K562 (cell line): Measurements from ENCODE around the gene RNASEH1. TPM values are rescaled to one million over a fixed set of nuclear protein-coding genes. Genes with fewer than 3 reads are reported as not detected.

ENCODE experiments used
- CCNT2 ChIP-seq: IDR thresholded peaks from 2 replicates; pipeline ENCODE4 v1.6.1; 2011; ENCODE audit warnings: borderline replicate concordance, low read depth, mild to moderate bottlenecking, moderate library complexity, mixed read lengths, low read length; ENCODE audit not compliant: insufficient read length; ENCODE audit errors: extremely low read depth
- EP300 ChIP-seq: IDR thresholded peaks from 2 replicates; pipeline ENCODE4 v1.6.1; 2012; ENCODE audit warnings: low read length, improper control_type of control experiment
- HIVEP1 ChIP-seq: fragments of 250-450 bp; sonication (Bioruptor Pico); IDR thresholded peaks from 2 replicates; pipeline ENCODE4 v1.4.0; 2020; ENCODE audit warnings: mild to moderate bottlenecking
- HNRNPL ChIP-seq: fragments of 200-400 bp; formaldehyde crosslinking; IDR thresholded peaks from 2 replicates; pipeline ENCODE4 v1.6.1; 2017; ENCODE audit warnings: low read depth, mild to moderate bottlenecking, low read length
- RBM14 ChIP-seq: fragments of 200-400 bp; formaldehyde crosslinking; IDR thresholded peaks from 2 replicates; pipeline ENCODE4 v1.6.1; 2018; ENCODE audit warnings: low read depth, mild to moderate bottlenecking, low read length, moderate library complexity, borderline replicate concordance; ENCODE audit not compliant: insufficient read depth
- SETDB1 ChIP-seq: IDR thresholded peaks from one replicate; pipeline ENCODE4 v1.6.1; 2012; ENCODE audit warnings: low read length, control low read depth, inconsistent platforms
- SIRT6 ChIP-seq: IDR thresholded peaks from one replicate; pipeline ENCODE4 v1.6.1; 2012; ENCODE audit warnings: low read depth, mild to moderate bottlenecking, control low read depth, inconsistent platforms, low read length, moderate library complexity
- ZBTB7A ChIP-seq: IDR thresholded peaks from 2 replicates; pipeline ENCODE4 v1.6.1; 2011; ENCODE audit warnings: low read depth, mild to moderate bottlenecking, low read length, moderate library complexity, borderline replicate concordance; ENCODE audit not compliant: control insufficient read depth
- ZNF75A ChIP-seq: fragments of 450-650 bp; formaldehyde crosslinking; IDR thresholded peaks from 2 replicates; pipeline ENCODE4 v1.4.0; 2020; ENCODE audit warnings: mild to moderate bottlenecking
- polyA plus RNA-seq, 8 experiments: library from polyadenylated mRNA; depleted of rRNA in 4 of 8; stranded (reverse) in 5 of 8; unstranded in 3 of 8; fragments of >200 nt; fragmentation: Nextera tagmentation in 2 of 8; fragmentation: Illumina TruSeq in 1 of 8; extraction: Ambion mirVana in 2 of 8; extraction: Trizol in 1 of 8; gene quantifications; 2 replicates each; pipeline versions ENCODE4 v1.2.1 to v1.2.3, GENCODE V29; 2011 to 2014; ENCODE audit warnings: inconsistent platforms in 1 of 8, missing spikeins in 1 of 8
- total RNA-seq, 7 experiments: library from RNA; depleted of rRNA in 6 of 7; stranded (reverse); fragments of >200 nt in 6 of 7; fragmentation: Illumina TruSeq in 2 of 7; extraction: Trizol in 2 of 7; gene quantifications; 2 replicates each; pipeline versions ENCODE4 v1.2.1 to v1.2.3, GENCODE V29; 2011 to 2021; ENCODE audit warnings: low replicate concordance in 1 of 7
- TF ChIP-seq, protein P1 (sequence below): sonication (generic); formaldehyde crosslinking; IDR thresholded peaks from 2 replicates; pipeline ENCODE4 v1.8.0; 2022; ENCODE audit warnings: mild to moderate bottlenecking, missing genetic modification reagents, borderline replicate concordance
- TF ChIP-seq, protein P2 (sequence below): fragments of 450-650 bp; IDR thresholded peaks from 2 replicates; pipeline ENCODE4 v1.6.1; 2014; ENCODE audit warnings: low read depth, mild to moderate bottlenecking, moderate library complexity, borderline replicate concordance
- TF ChIP-seq, protein P3 (sequence below): sonication (generic); formaldehyde crosslinking; IDR thresholded peaks from 2 replicates; pipeline ENCODE4 v1.8.0; 2023; ENCODE audit warnings: mild to moderate bottlenecking, missing genetic modification reagents
- TF ChIP-seq, protein P4 (sequence below), 2 experiments: IDR thresholded peaks; 2 replicates each; pipeline ENCODE4 v1.6.1; 2012; ENCODE audit warnings: improper control_type of control experiment in 2 of 2, low read depth in 2 of 2, low read length in 2 of 2, borderline replicate concordance in 1 of 2

Gene RNASEH1
- total and polyA plus RNA-seq, 9 of the 15 experiments (the other 6 are each of a cell fraction or from before 2014, with no cell fraction given) = 25.7 to 47.5 (median 42.8) TPM

DNA sequence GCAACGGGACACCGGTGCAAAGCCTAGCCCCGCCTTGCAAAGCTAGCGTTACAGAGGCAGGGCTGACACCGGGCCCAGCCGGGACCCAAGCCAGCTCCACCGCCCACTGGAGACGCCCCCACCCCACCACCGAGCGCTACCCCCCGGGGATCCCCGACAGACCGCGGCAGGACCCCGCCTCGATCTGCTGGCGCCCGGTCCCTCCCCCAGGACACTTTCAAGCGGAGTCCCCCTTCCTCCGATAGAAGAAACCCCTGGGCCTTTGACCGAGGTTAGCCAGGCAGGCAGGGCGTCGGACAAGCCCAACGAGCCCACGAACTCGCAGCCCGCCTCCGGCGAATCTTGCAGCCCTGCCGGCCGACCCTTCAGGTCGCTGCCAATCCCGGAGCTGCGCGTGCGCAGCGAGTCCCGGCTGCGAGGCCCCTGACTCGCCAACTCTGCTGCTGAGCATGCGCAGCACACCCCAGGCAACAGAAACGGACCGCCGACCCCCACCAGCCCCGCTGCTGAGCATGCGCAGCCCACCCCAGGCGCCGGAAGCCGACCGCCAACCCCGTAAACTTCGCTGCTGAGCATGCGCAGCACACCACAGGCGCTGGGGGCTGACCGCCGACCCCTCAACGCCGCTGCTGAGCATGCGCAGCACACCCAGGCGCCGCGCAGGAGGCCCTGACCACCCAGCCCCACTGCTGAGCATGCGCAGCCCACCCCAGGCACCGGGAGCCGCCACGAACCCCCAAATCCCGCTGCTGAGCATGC is 39.5 kb downstream of the RNASEH1 start (continued):
- TF ChIP-seq CCNT2 = peak; percentile 36
- TF ChIP-seq, protein P1, sequence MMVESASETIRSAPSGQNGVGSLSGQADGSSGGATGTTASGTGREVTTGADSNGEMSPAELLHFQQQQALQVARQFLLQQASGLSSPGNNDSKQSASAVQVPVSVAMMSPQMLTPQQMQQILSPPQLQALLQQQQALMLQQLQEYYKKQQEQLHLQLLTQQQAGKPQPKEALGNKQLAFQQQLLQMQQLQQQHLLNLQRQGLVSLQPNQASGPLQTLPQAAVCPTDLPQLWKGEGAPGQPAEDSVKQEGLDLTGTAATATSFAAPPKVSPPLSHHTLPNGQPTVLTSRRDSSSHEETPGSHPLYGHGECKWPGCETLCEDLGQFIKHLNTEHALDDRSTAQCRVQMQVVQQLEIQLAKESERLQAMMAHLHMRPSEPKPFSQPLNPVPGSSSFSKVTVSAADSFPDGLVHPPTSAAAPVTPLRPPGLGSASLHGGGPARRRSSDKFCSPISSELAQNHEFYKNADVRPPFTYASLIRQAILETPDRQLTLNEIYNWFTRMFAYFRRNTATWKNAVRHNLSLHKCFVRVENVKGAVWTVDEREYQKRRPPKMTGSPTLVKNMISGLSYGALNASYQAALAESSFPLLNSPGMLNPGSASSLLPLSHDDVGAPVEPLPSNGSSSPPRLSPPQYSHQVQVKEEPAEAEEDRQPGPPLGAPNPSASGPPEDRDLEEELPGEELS (CRISPR knock-in tag) = no peak
- TF ChIP-seq, protein P2, sequence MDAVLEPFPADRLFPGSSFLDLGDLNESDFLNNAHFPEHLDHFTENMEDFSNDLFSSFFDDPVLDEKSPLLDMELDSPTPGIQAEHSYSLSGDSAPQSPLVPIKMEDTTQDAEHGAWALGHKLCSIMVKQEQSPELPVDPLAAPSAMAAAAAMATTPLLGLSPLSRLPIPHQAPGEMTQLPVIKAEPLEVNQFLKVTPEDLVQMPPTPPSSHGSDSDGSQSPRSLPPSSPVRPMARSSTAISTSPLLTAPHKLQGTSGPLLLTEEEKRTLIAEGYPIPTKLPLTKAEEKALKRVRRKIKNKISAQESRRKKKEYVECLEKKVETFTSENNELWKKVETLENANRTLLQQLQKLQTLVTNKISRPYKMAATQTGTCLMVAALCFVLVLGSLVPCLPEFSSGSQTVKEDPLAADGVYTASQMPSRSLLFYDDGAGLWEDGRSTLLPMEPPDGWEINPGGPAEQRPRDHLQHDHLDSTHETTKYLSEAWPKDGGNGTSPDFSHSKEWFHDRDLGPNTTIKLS = peak; percentile 78; the same call in 1 of the 2 replicates
- TF ChIP-seq, protein P3, sequence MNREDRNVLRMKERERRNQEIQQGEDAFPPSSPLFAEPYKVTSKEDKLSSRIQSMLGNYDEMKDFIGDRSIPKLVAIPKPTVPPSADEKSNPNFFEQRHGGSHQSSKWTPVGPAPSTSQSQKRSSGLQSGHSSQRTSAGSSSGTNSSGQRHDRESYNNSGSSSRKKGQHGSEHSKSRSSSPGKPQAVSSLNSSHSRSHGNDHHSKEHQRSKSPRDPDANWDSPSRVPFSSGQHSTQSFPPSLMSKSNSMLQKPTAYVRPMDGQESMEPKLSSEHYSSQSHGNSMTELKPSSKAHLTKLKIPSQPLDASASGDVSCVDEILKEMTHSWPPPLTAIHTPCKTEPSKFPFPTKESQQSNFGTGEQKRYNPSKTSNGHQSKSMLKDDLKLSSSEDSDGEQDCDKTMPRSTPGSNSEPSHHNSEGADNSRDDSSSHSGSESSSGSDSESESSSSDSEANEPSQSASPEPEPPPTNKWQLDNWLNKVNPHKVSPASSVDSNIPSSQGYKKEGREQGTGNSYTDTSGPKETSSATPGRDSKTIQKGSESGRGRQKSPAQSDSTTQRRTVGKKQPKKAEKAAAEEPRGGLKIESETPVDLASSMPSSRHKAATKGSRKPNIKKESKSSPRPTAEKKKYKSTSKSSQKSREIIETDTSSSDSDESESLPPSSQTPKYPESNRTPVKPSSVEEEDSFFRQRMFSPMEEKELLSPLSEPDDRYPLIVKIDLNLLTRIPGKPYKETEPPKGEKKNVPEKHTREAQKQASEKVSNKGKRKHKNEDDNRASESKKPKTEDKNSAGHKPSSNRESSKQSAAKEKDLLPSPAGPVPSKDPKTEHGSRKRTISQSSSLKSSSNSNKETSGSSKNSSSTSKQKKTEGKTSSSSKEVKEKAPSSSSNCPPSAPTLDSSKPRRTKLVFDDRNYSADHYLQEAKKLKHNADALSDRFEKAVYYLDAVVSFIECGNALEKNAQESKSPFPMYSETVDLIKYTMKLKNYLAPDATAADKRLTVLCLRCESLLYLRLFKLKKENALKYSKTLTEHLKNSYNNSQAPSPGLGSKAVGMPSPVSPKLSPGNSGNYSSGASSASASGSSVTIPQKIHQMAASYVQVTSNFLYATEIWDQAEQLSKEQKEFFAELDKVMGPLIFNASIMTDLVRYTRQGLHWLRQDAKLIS (CRISPR knock-in tag) = no peak
- 0 out of 2 replicates have a peak, but pooled peaks have one; percentile 3 for TF ChIP-seq EP300
- peak; percentile 44; the same call in 1 of the 2 replicates for TF ChIP-seq ZNF75A (CRISPR knock-in tag)
- peak; percentile 98 for TF ChIP-seq ZBTB7A
- no peak for TF ChIP-seq SIRT6
- TF ChIP-seq HIVEP1 (CRISPR knock-in tag) = 0 out of 2 replicates have a peak, but pooled peaks have one; percentile 29
- TF ChIP-seq, protein P4, sequence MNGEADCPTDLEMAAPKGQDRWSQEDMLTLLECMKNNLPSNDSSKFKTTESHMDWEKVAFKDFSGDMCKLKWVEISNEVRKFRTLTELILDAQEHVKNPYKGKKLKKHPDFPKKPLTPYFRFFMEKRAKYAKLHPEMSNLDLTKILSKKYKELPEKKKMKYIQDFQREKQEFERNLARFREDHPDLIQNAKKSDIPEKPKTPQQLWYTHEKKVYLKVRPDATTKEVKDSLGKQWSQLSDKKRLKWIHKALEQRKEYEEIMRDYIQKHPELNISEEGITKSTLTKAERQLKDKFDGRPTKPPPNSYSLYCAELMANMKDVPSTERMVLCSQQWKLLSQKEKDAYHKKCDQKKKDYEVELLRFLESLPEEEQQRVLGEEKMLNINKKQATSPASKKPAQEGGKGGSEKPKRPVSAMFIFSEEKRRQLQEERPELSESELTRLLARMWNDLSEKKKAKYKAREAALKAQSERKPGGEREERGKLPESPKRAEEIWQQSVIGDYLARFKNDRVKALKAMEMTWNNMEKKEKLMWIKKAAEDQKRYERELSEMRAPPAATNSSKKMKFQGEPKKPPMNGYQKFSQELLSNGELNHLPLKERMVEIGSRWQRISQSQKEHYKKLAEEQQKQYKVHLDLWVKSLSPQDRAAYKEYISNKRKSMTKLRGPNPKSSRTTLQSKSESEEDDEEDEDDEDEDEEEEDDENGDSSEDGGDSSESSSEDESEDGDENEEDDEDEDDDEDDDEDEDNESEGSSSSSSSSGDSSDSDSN (IDR thresholded peaks at IDR 0.05; ENCODE audit: borderline replicate concordance in 1 of 2, low read depth in 2 of 2, low read length in 2 of 2) = 0 out of 4 replicates have a peak, but pooled peaks of 1 of the 2 experiments have one; percentile 18
- 0 out of 2 replicates have a peak, but pooled peaks have one; percentile 44 for TF ChIP-seq RBM14
- TF ChIP-seq SETDB1 = peak; percentile 47
- TF ChIP-seq HNRNPL = no peak
